ENCODE results near the gene ELF3. TPM values are rescaled to one million over a fixed set of nuclear protein-coding genes. Genes with fewer than 3 reads are reported as not detected.
A peak's percentile ranks its signal among the peaks of the same experiment; 100 is the strongest.

The ELF3 gene
- total and polyA plus RNA-seq, 2 of the 13 experiments (the other 11 are each of a cell fraction or from before 2014, with no cell fraction given): 11.5 to 55.1 TPM

- TF ChIP-seq THAP7 (CRISPR knock-in tag; IDR thresholded peaks at IDR 0.05): no peak; the same call in 1 of the 2 replicates
- peak; percentile 27; the same call in 1 of the 2 replicates for TF ChIP-seq MEF2D (CRISPR knock-in tag; IDR thresholded peaks at IDR 0.05)
- TF ChIP-seq YY1 (IDR thresholded peaks at IDR 0.05; ENCODE audit: insufficient read depth, insufficient replicate concordance, low read depth, low read length): peak; percentile 85
- TF ChIP-seq ZNF713 (CRISPR knock-in tag; IDR thresholded peaks at IDR 0.05): 0 out of 2 replicates have a peak, but pooled peaks have one; percentile 68
- TF ChIP-seq ZNF761 (CRISPR knock-in tag; conservative IDR thresholded peaks at IDR 0.05): 0 out of 2 replicates have a peak, but pooled peaks have one; percentile 29
- TF ChIP-seq GABPB1 (CRISPR knock-in tag; IDR thresholded peaks at IDR 0.05): peak; percentile 86
- peak; percentile 63; the same call in 1 of the 2 replicates for TF ChIP-seq PRDM15 (CRISPR knock-in tag; IDR thresholded peaks at IDR 0.05)
- TF ChIP-seq GATA4 (IDR thresholded peaks at IDR 0.05; ENCODE audit: borderline replicate concordance, low read depth): 0 out of 2 replicates have a peak, but pooled peaks have one; percentile 13
- TF ChIP-seq MTA3 (CRISPR knock-in tag; IDR thresholded peaks at IDR 0.05): no peak
- peak; percentile 65 for TF ChIP-seq POLR2G (IDR thresholded peaks at IDR 0.05; ENCODE audit: low read depth, low read length)
- peak; percentile 52 to 92; a peak in 3 of 4 replicates for TF ChIP-seq HMGXB4 (CRISPR knock-in tag; IDR thresholded peaks at IDR 0.05; ENCODE audit: borderline replicate concordance in 1 of 2, low read depth in 1 of 2)
- TF ChIP-seq MAFG (CRISPR knock-in tag; IDR thresholded peaks at IDR 0.05): no peak
- TF ChIP-seq RBFOX2 (IDR thresholded peaks at IDR 0.05; ENCODE audit: low read depth, low read length): peak; percentile 90
- TF ChIP-seq ZNF674 (CRISPR knock-in tag; IDR thresholded peaks at IDR 0.05; ENCODE audit: low read depth): no peak; the same call in 1 of the 2 replicates
- TF ChIP-seq IKZF4 (CRISPR knock-in tag; IDR thresholded peaks at IDR 0.05; ENCODE audit: borderline replicate concordance, low read depth, not compliant biosample characterization): peak; percentile 53
- peak; percentile 99 for TF ChIP-seq ZNF263 (CRISPR knock-in tag; IDR thresholded peaks at IDR 0.05)
- peak; percentile 63; the same call in 1 of the 2 replicates for TF ChIP-seq ZNF788 (CRISPR knock-in tag; IDR thresholded peaks at IDR 0.05; ENCODE audit: borderline replicate concordance)
- peak; percentile 71 for TF ChIP-seq ZNF574 (CRISPR knock-in tag; IDR thresholded peaks at IDR 0.05)
- no peak for TF ChIP-seq FOXM1 (CRISPR knock-in tag; IDR thresholded peaks at IDR 0.05)
Measured at GRCh38 chr1:201982623-201983379, 27.6 kb upstream of the ELF3 start, which contains the start of gene RNPEP (continued).
